Nephron (organoid): Measurements from ENCODE around the gene HS6ST1.

Source experiments
- H3K27ac Mint-ChIP-seq, 3 experiments: 2 replicates each; pipeline ENCODE4 v1.8.0; 2020; ENCODE audit warnings: mixed read lengths in 3 of 3, mild to moderate bottlenecking in 2 of 3, moderate library complexity in 1 of 3
- H3K27me3 Mint-ChIP-seq: 2 replicates; pipeline ENCODE4 v1.8.0; 2021; ENCODE audit warnings: low read depth, mild to moderate bottlenecking, moderate library complexity, mixed read lengths
- H3K36me3 Mint-ChIP-seq: 2 replicates; pipeline ENCODE4 v1.8.0; 2020; ENCODE audit warnings: low read depth, mixed read lengths
- H3K4me1 Mint-ChIP-seq: 2 replicates; pipeline ENCODE4 v1.8.0; 2020; ENCODE audit warnings: mixed read lengths
- H3K4me3 Mint-ChIP-seq, 3 experiments: 2 replicates each; pipeline ENCODE4 v1.8.0; 2020; ENCODE audit warnings: mild to moderate bottlenecking in 3 of 3, mixed read lengths in 3 of 3, moderate library complexity in 2 of 3
- H3K9me3 Mint-ChIP-seq: 2 replicates; pipeline ENCODE4 v1.8.0; 2020; ENCODE audit warnings: mixed read lengths
- CTCF ChIP-seq, 3 experiments: fragments of 200-600 bp; sonication (generic); IDR thresholded peaks; one replicate each; pipeline ENCODE4 v1.5.0; 2021; ENCODE audit warnings: antibody characterized with exemption in 3 of 3; ENCODE audit not compliant: unreplicated experiment in 3 of 3

Gene HS6ST1

GRCh38 chr2:128315122-128315828 is 3.4 kb downstream of the HS6ST1 start:
- H3K27me3 Mint-ChIP-seq: peaks cover 5% of the 10 kb centered on the region
- TF ChIP-seq CTCF (IDR thresholded peaks at IDR 0.05; ENCODE audit: unreplicated experiment in 3 of 3): no peak
- peaks cover 4% of the 10 kb centered on the region for H3K36me3 Mint-ChIP-seq
- H3K27ac Mint-ChIP-seq: peak overlapping the region; percentile 14 to 32 (median 18)
- H3K9me3 Mint-ChIP-seq: no peaks in the 10 kb centered on the region
- peak overlapping the region; percentile 82 to 86 (median 84) for H3K4me3 Mint-ChIP-seq
- peaks cover 53% of the 10 kb centered on the region for H3K4me1 Mint-ChIP-seq

- Mint-ChIP-seq H3K9me3 (no peaks in the 10 kb centered on the region), H3K36me3 (peaks cover 5% of the 10 kb centered on the region), H3K27ac (peak overlapping the region in 1 of 3 experiments; percentile 18), H3K4me3 (peak overlapping the region; percentile 82 to 86 (median 84)), H3K27me3 (peaks cover 5% of the 10 kb centered on the region), H3K4me1 (peaks cover 58% of the 10 kb centered on the region)
- no peak for TF ChIP-seq CTCF (IDR thresholded peaks at IDR 0.05; ENCODE audit: unreplicated experiment in 3 of 3)
These were observed 4.1 kb downstream of the HS6ST1 start for GRCh38 chr2:128314348-128315121.

- Mint-ChIP-seq H3K4me1 (peaks cover 64% of the 10 kb centered on the region), H3K9me3 (no peaks in the 10 kb centered on the region), H3K27ac (peak overlapping the region in 1 of 3 experiments; percentile 19), H3K36me3 (peaks cover 7% of the 10 kb centered on the region), H3K4me3 (peak overlapping the region; percentile 33 to 64 (median 54)), H3K27me3 (peaks cover 5% of the 10 kb centered on the region)
- no peak for TF ChIP-seq CTCF (IDR thresholded peaks at IDR 0.05; ENCODE audit: unreplicated experiment in 3 of 3)
These were observed 4.7 kb downstream of the HS6ST1 start for GRCh38 chr2:128313931-128314347.

GRCh38 chr2:128313091-128313836 is 5.4 kb downstream of the HS6ST1 start:
- TF ChIP-seq CTCF (IDR thresholded peaks at IDR 0.05; ENCODE audit: unreplicated experiment in 3 of 3): peak; percentile 30 to 44 (median 38)
- H3K4me1 Mint-ChIP-seq: peaks cover 64% of the 10 kb centered on the region
- H3K36me3 Mint-ChIP-seq: peaks cover 7% of the 10 kb centered on the region
- no peaks in the 10 kb centered on the region for H3K9me3 Mint-ChIP-seq
- peak overlapping the region in 2 of 3 experiments; percentile 19 to 76 for H3K27ac Mint-ChIP-seq
- H3K27me3 Mint-ChIP-seq: peaks cover 5% of the 10 kb centered on the region
- peak overlapping the region; percentile 41 to 74 (median 42) for H3K4me3 Mint-ChIP-seq

- TF ChIP-seq CTCF (IDR thresholded peaks at IDR 0.05; ENCODE audit: unreplicated experiment in 3 of 3): no peak
- peaks cover 72% of the 10 kb centered on the region for H3K4me1 Mint-ChIP-seq
- peaks cover 10% of the 10 kb centered on the region for H3K36me3 Mint-ChIP-seq
- H3K27ac Mint-ChIP-seq: no peak overlapping the region
- H3K27me3 Mint-ChIP-seq: peaks cover 5% of the 10 kb centered on the region
- H3K9me3 Mint-ChIP-seq: no peaks in the 10 kb centered on the region
- H3K4me3 Mint-ChIP-seq: no peak overlapping the region
These were observed 6.3 kb downstream of the HS6ST1 start for GRCh38 chr2:128312411-128312810.
